B cell (primary cell): ENCODE results near the gene METAP1D.

Experiments used
- EZH2 ChIP-seq: IDR thresholded peaks from 2 replicates; pipeline ENCODE4 v1.6.1; 2012; ENCODE audit warnings: borderline replicate concordance, low read depth, mild to moderate bottlenecking, moderate library complexity, low read length; ENCODE audit not compliant: insufficient read depth, poor library complexity, severe bottlenecking
- TF ChIP-seq, protein P1 (sequence below): fragments of 200-600 bp; IDR thresholded peaks from one replicate; pipeline ENCODE4 v1.8.0; 2022; ENCODE audit warnings: antibody characterized with exemption, mild to moderate bottlenecking

DNA sequence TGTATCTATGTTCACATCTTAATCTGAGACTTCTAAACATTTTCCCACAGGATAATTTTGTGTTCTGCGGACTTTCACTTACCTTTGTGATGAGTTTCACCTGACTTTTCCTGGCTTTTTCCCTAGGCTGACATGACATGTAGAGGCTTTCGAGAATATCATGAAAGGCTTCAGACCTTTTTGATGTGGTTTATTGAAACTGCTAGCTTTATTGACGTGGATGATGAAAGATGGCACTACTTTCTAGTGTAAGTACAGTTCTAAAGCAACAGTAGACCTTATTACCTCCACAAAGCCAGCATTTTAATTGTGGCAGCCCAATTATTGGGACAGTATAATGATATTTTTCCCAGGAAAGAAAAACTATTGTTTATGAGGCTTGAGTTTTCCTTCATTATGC, 34.1 kb upstream of the METAP1D start:
- TF ChIP-seq EZH2, result no peak
- TF ChIP-seq, protein P1, sequence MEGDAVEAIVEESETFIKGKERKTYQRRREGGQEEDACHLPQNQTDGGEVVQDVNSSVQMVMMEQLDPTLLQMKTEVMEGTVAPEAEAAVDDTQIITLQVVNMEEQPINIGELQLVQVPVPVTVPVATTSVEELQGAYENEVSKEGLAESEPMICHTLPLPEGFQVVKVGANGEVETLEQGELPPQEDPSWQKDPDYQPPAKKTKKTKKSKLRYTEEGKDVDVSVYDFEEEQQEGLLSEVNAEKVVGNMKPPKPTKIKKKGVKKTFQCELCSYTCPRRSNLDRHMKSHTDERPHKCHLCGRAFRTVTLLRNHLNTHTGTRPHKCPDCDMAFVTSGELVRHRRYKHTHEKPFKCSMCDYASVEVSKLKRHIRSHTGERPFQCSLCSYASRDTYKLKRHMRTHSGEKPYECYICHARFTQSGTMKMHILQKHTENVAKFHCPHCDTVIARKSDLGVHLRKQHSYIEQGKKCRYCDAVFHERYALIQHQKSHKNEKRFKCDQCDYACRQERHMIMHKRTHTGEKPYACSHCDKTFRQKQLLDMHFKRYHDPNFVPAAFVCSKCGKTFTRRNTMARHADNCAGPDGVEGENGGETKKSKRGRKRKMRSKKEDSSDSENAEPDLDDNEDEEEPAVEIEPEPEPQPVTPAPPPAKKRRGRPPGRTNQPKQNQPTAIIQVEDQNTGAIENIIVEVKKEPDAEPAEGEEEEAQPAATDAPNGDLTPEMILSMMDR, result no peak
